Subcutaneous adipose tissue (tissue), 4 donors: ENCODE results near the gene LAMB4. TPM values are rescaled to one million over a fixed set of nuclear protein-coding genes. Genes with fewer than 3 reads are reported as not detected.

Experiments
- CTCF ChIP-seq: fragments of 450-650 bp; IDR thresholded peaks from one replicate; pipeline ENCODE4 v1.5.1; 2016; ENCODE audit warnings: low read depth, mild to moderate bottlenecking, control low read depth, antibody characterized with exemption, moderate library complexity
- total RNA-seq, 4 donors: library from RNA; depleted of rRNA; stranded (reverse); fragments of >200 nt; gene quantifications; one replicate each; pipeline ENCODE4 v1.1.0, GENCODE V29; 2016

Gene LAMB4
- total RNA-seq, 4 donors from 2014 or later = not detected

- no peak for TF ChIP-seq CTCF
Observed at GRCh38 chr7:108072116-108072515, 58.0 kb downstream of the LAMB4 start.

DNA sequence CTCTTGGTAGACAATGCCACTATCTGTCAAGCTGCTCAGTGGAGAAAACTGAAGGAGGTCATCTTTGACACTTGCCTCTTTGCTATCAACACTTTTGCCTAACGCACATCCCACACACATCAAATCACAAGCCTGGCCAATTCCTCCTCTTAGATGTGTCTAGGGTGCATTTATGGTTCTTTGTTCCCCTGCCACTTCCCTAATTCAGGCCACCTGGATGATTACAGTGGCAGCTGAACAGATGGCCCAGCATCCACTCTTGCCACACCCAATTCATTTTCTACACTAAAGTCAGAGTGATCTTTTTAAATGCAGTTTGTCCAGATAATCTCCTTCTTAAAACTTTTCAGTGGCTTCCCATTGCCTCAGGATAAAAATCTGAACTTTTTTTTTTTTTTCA lies 58.6 kb downstream of the LAMB4 start:
- no peak for TF ChIP-seq CTCF

GRCh38 chr7:108069646-108070045 lies 60.5 kb downstream of the LAMB4 start:
- no peak for TF ChIP-seq CTCF

- TF ChIP-seq CTCF = no peak
Observed at GRCh38 chr7:108067844-108068243, 62.3 kb downstream of the LAMB4 start.

- no peak for TF ChIP-seq CTCF
Observed at GRCh38 chr7:108066486-108066885, 63.7 kb downstream of the LAMB4 start.

- TF ChIP-seq CTCF = no peak
Observed at GRCh38 chr7:108063520-108063933, 66.6 kb downstream of the LAMB4 start.

- no peak for TF ChIP-seq CTCF
Observed at GRCh38 chr7:108062250-108063014, 67.7 kb downstream of the LAMB4 start.
